A673 (cell line): ENCODE results near the gene APOOL. TPM values are rescaled to one million over a fixed set of nuclear protein-coding genes. Genes with fewer than 3 reads are reported as not detected.
"Not testable (repeated sequence)": the region's sequence is repeated elsewhere in the genome, so short reads cannot be mapped to it uniquely, and the experiment has no call there.

Experiments
- BruUV-seq: library from RNA; stranded (reverse); fragments of 400-500 nt; replicated peaks from 2 replicates; lab custom pipeline; 2021; lab: Mats Ljungman, UMichigan
- CTCF ChIA-PET: fragments of 300-600 bp; sonication (Branson Sonifier 250); formaldehyde crosslinking; loops from one replicate; lab custom pipeline; 2022; ENCODE audit warnings: antibody characterized with exemption; lab: Charles Lee
- POLR2A ChIA-PET: fragments of 300-600 bp; sonication (Branson Sonifier 250); formaldehyde crosslinking; loops from one replicate; lab custom pipeline; 2022; ENCODE audit warnings: antibody characterized with exemption; ENCODE audit not compliant: low non-redundant PET; lab: Charles Lee
- DNase-seq: peaks from one replicate; pipeline ENCODE4 v3.0.0-alpha.2; 2015; ENCODE audit warnings: low spot score
- H3K27ac ChIP-seq: fragments of 200-600 bp; sonication (generic); 2 replicates; pipeline ENCODE4 v1.5.1; 2016; ENCODE audit warnings: mixed run types, low read depth, mild to moderate bottlenecking, mixed read lengths, antibody characterized with exemption, low read length; ENCODE audit not compliant: poor library complexity, severe bottlenecking
- H3K27me3 ChIP-seq: fragments of 200-600 bp; sonication (generic); replicated peaks from 2 replicates; pipeline ENCODE4 v1.6.1; 2017; ENCODE audit warnings: mixed run types, low read depth, mild to moderate bottlenecking, mixed read lengths, antibody characterized with exemption, low read length; ENCODE audit not compliant: insufficient read depth, poor library complexity
- H3K36me3 ChIP-seq: fragments of 200-600 bp; sonication (generic); 2 replicates; pipeline ENCODE4 v1.6.1; 2016; ENCODE audit warnings: mixed run types, mild to moderate bottlenecking, mixed read lengths, antibody characterized with exemption, low read length; ENCODE audit not compliant: insufficient read depth, poor library complexity, severe bottlenecking
- H3K4me1 ChIP-seq: fragments of 200-600 bp; sonication (generic); 2 replicates; pipeline ENCODE4 v1.6.1; 2017; ENCODE audit warnings: mixed run types, mild to moderate bottlenecking, mixed read lengths, antibody characterized with exemption, low read length; ENCODE audit not compliant: insufficient read depth, poor library complexity, severe bottlenecking
- H3K4me3 ChIP-seq: fragments of 200-600 bp; sonication (generic); 2 replicates; pipeline ENCODE4 v1.5.1; 2016; ENCODE audit warnings: low read depth, mixed run types, mild to moderate bottlenecking, mixed read lengths, low read length; ENCODE audit not compliant: poor library complexity, severe bottlenecking
- H3K9me3 ChIP-seq: fragments of 200-600 bp; sonication (generic); 2 replicates; pipeline ENCODE4 v1.6.1; 2016; ENCODE audit warnings: mixed run types, low read depth, mild to moderate bottlenecking, mixed read lengths, antibody characterized with exemption, low read length; ENCODE audit not compliant: poor library complexity, severe bottlenecking
- CTCF ChIP-seq: fragments of 300-800, 200-600 bp; sonication (generic); conservative IDR thresholded peaks from 2 replicates; pipeline ENCODE4 v1.5.1; 2017; ENCODE audit warnings: low read depth, mild to moderate bottlenecking, antibody characterized with exemption, low read length, moderate library complexity, mixed read lengths
- EZH2 ChIP-seq: fragments of 200-600 bp; sonication (generic); IDR thresholded peaks from 2 replicates; pipeline ENCODE4 v1.6.1; 2017; ENCODE audit warnings: borderline replicate concordance, low read depth, mild to moderate bottlenecking, mixed read lengths, antibody characterized with exemption, low read length; ENCODE audit not compliant: poor library complexity, severe bottlenecking
- intact Hi-C: fragments of 100-400 bp; cut with micrococcal nuclease; formaldehyde crosslinking; loops from one replicate; pipeline ENCODE4 v1.10.0; 2022; ENCODE audit not compliant: unreplicated experiment
- total RNA-seq: library from RNA; stranded (reverse); gene quantifications from 2 replicates; pipeline ENCODE4 v1.2.3, GENCODE V29; 2021

APOOL gene
- total RNA-seq, 1 experiment from 2014 or later = 22.6 TPM

DNA sequence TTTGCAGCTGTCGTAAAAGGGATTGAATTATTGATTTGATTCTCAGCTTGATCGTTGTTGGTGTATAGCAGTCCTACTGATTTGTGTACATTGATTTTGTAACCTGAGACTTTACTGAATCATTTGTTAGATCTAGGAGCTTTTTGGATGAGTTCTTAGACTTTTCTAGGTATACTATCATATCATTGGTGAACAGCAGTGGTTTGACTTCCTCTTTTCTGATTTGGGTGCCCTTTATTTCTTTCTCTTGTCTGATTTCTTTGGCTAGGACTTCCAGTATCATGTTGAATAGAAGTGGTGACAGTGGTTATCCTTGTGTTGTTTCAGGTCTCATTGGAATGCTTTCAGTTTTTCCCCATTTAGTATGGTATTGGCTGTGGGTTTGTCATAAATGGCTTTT, 8.4 kb downstream of the APOOL start:
- Histone ChIP-seq H3K27me3 (no peaks in the 10 kb centered on the region), H3K9me3 (peaks cover 10% of the 10 kb centered on the region), H3K4me1 (no peaks in the 10 kb centered on the region), H3K36me3 (no peaks in the 10 kb centered on the region), H3K27ac (no peak overlapping the region), H3K4me3 (no peak overlapping the region)
- BruUV-seq = no TSS peak
- TF ChIP-seq CTCF (no peak), EZH2 (no peak)
- POLR2A ChIA-PET = no interaction called here
- no peak for DNase-seq
- intact Hi-C loops = no loop called here
- CTCF ChIA-PET = no interaction called here

DNA sequence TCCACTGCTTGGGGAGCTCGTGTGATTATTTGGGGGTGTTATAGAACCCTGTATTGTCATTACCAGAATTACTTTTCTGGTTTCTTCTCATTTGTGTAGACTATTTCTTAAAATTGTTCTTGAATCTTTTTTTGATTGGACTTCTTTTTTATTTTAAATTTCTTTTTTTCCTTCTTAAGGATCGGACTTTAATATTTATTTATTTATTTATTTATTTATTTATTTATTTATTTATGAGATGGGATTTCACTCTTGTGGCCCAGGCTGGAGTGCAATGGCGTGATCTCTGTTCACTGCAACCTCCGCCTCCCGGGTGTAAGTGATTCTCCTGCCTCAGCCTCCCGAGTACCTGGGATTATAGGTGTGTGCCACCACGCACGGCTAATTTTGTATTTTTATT, 11.7 kb downstream of the APOOL start:
- H3K9me3 ChIP-seq, H3K27ac ChIP-seq, intact Hi-C loops, H3K27me3 ChIP-seq, DNase-seq, H3K4me3 ChIP-seq, H3K36me3 ChIP-seq, CTCF ChIA-PET, POLR2A ChIA-PET, BruUV-seq, H3K4me1 ChIP-seq: not testable (repeated sequence)

DNA sequence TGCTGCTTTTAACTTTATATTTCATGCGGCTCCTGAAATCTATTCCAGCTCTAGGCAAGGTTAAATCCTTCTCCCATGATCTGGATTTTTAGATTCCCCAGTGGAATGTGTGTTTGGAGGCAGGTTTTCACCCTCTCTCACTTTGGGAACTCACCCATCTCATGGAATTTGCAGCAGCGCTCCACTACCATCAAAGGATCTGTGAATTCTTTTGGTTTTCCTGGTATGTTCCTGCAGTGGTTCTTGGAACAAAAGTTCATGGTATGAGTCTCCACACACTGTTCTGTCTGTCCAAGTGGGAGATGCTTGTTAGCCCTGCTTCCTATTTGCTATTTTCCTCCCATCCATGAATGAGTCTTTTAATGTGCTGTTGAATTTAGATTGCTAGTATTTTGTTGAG, 14.0 kb downstream of the APOOL start:
- ChIA-PET POLR2A (no interaction called here), CTCF (no interaction called here)
- Histone ChIP-seq H3K27me3 (no peaks in the 10 kb centered on the region), H3K4me1 (no peaks in the 10 kb centered on the region), H3K9me3 (peaks cover 4% of the 10 kb centered on the region), H3K36me3 (no peaks in the 10 kb centered on the region), H3K27ac (no peak overlapping the region), H3K4me3 (no peak overlapping the region)
- BruUV-seq = no TSS peak
- intact Hi-C loops = no loop called here
- TF ChIP-seq CTCF = no peak
- TF ChIP-seq EZH2 = no peak
- DNase-seq = no peak

GRCh38 chrX:85018471-85018870, 14.8 kb downstream of the APOOL start:
- BruUV-seq = no TSS peak

More at GRCh38 chrX:85018471-85018870, 14.8 kb downstream of the APOOL start:
- ChIA-PET CTCF (no interaction called here), POLR2A (no interaction called here)
- TF ChIP-seq CTCF (no peak), EZH2 (no peak)
- no peak overlapping the region for H3K4me3 ChIP-seq
- no peaks in the 10 kb centered on the region for H3K4me1 ChIP-seq
- peaks cover 4% of the 10 kb centered on the region for H3K9me3 ChIP-seq
- intact Hi-C loops = no loop called here
- DNase-seq = no peak
- H3K27me3 ChIP-seq = no peaks in the 10 kb centered on the region
- no peak overlapping the region for H3K27ac ChIP-seq
- no peaks in the 10 kb centered on the region for H3K36me3 ChIP-seq
